Nephron progenitor cell (in vitro differentiated cells): Measurements from ENCODE around the gene SERTAD3.

ENCODE experiments used
- DNase-seq: peaks from one replicate; pipeline ENCODE4 v3.0.0; 2021
- H3K27ac Mint-ChIP-seq: 2 replicates; pipeline ENCODE4 v1.8.0; 2021; ENCODE audit warnings: mild to moderate bottlenecking, moderate library complexity, mixed read lengths
- H3K27me3 Mint-ChIP-seq: 2 replicates; pipeline ENCODE4 v1.8.0; 2021; ENCODE audit warnings: mild to moderate bottlenecking, low read depth, mixed read lengths; ENCODE audit not compliant: poor library complexity
- H3K36me3 Mint-ChIP-seq: 2 replicates; pipeline ENCODE4 v1.8.0; 2021; ENCODE audit warnings: low read depth, mixed read lengths
- H3K4me1 Mint-ChIP-seq: 2 replicates; pipeline ENCODE4 v1.8.0; 2021; ENCODE audit warnings: mixed read lengths
- H3K4me3 Mint-ChIP-seq: 2 replicates; pipeline ENCODE4 v1.8.0; 2021; ENCODE audit warnings: mild to moderate bottlenecking, moderate library complexity, mixed read lengths
- H3K9me3 Mint-ChIP-seq: 2 replicates; pipeline ENCODE4 v1.8.0; 2021; ENCODE audit warnings: mild to moderate bottlenecking, moderate library complexity, mixed read lengths
- CTCF ChIP-seq: fragments of 200-600 bp; sonication (generic); IDR thresholded peaks from 2 replicates; pipeline ENCODE4 v1.5.0; 2021; ENCODE audit warnings: antibody characterized with exemption

SERTAD3 gene

GRCh38 chr19:40392894-40393517, 51.1 kb downstream of the SERTAD3 start:
- H3K4me1 Mint-ChIP-seq, result peaks cover 12% of the 10 kb centered on the region
- H3K27ac Mint-ChIP-seq, result no peak overlapping the region
- H3K4me3 Mint-ChIP-seq, result no peak overlapping the region
- H3K27me3 Mint-ChIP-seq, result peaks cover 11% of the 10 kb centered on the region
- no peaks in the 10 kb centered on the region for H3K36me3 Mint-ChIP-seq
- DNase-seq, result no peak
- TF ChIP-seq CTCF, result no peak
- H3K9me3 Mint-ChIP-seq, result no peaks in the 10 kb centered on the region

- H3K4me1 Mint-ChIP-seq, result peaks cover 12% of the 10 kb centered on the region
- H3K27me3 Mint-ChIP-seq, result peaks cover 14% of the 10 kb centered on the region
- no peak overlapping the region for H3K4me3 Mint-ChIP-seq
- no peaks in the 10 kb centered on the region for H3K9me3 Mint-ChIP-seq
- TF ChIP-seq CTCF, result no peak
- no peak for DNase-seq
- no peak overlapping the region for H3K27ac Mint-ChIP-seq
- H3K36me3 Mint-ChIP-seq, result no peaks in the 10 kb centered on the region
Observed at GRCh38 chr19:40392123-40392522, 52.0 kb downstream of the SERTAD3 start.
